Ishikawa (cell line): ENCODE results near the gene DDR2.

Experiments
- CEBPB ChIP-seq: IDR thresholded peaks from 2 replicates; pipeline ENCODE4 v1.6.1; 2012
- CREB1 ChIP-seq: IDR thresholded peaks from 2 replicates; pipeline ENCODE4 v1.6.1; 2012; ENCODE audit warnings: low read depth
- EGR1 ChIP-seq: IDR thresholded peaks from 2 replicates; pipeline ENCODE4 v1.6.1; 2012
- EP300 ChIP-seq: IDR thresholded peaks from 2 replicates; pipeline ENCODE4 v1.6.1; 2012; ENCODE audit warnings: borderline replicate concordance
- FOXM1 ChIP-seq: IDR thresholded peaks from 2 replicates; pipeline ENCODE4 v1.6.1; 2012; ENCODE audit warnings: low read depth, borderline replicate concordance
- NFIC ChIP-seq: IDR thresholded peaks from 2 replicates; pipeline ENCODE4 v1.6.1; 2012
- RAD21 ChIP-seq: IDR thresholded peaks from 2 replicates; pipeline ENCODE4 v1.6.1; 2012; ENCODE audit warnings: low read depth
- REST ChIP-seq: IDR thresholded peaks from 2 replicates; pipeline ENCODE4 v1.6.1; 2012; ENCODE audit warnings: low read depth, mild to moderate bottlenecking
- TAF1 ChIP-seq: IDR thresholded peaks from 2 replicates; pipeline ENCODE4 v1.6.1; 2012; ENCODE audit warnings: low read depth, mild to moderate bottlenecking
- TCF12 ChIP-seq: IDR thresholded peaks from 2 replicates; pipeline ENCODE4 v1.6.1; 2012; ENCODE audit warnings: low read depth
- YY1 ChIP-seq: IDR thresholded peaks from 2 replicates; pipeline ENCODE4 v1.6.1; 2012; ENCODE audit warnings: low read depth
- TF ChIP-seq, protein P1 (sequence below): IDR thresholded peaks from 2 replicates; pipeline ENCODE4 v1.6.1; 2012
- TF ChIP-seq, protein P2 (sequence below): IDR thresholded peaks from 2 replicates; pipeline ENCODE4 v1.6.1; 2012

DNA sequence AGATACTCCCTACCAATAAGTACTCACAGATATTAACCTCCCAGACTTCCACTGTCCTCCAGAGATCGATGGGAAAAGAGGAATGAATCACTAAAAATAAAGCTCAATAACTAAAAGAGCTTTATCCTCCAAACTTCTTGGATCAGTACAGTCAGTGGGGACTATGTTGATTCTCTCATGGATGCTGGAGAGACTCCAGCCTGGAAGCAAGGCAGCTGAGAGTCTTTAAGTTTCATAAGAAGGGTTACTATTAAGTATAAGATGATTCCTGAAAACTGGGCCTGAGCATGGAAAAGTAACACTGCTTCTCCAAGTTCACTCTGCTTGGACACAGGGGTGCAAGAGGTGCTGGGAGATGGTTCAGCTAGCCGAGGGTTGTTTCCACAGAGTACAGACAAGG is 6.2 kb upstream of the DDR2 start:
- TF ChIP-seq TAF1 (no peak), CREB1 (no peak), NFIC (no peak), CEBPB (no peak), FOXM1 (no peak), RAD21 (no peak), EGR1 (no peak), YY1 (no peak), REST (no peak), TCF12 (no peak), EP300 (no peak)
- TF ChIP-seq, protein P1, sequence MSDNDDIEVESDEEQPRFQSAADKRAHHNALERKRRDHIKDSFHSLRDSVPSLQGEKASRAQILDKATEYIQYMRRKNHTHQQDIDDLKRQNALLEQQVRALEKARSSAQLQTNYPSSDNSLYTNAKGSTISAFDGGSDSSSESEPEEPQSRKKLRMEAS = no peak
- TF ChIP-seq, protein P2, sequence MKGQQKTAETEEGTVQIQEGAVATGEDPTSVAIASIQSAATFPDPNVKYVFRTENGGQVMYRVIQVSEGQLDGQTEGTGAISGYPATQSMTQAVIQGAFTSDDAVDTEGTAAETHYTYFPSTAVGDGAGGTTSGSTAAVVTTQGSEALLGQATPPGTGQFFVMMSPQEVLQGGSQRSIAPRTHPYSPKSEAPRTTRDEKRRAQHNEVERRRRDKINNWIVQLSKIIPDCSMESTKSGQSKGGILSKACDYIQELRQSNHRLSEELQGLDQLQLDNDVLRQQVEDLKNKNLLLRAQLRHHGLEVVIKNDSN = no peak
